T47D (cell line): ENCODE results near the gene KCNQ1.

Experiments
- DNase-seq, 2 experiments: peaks; one replicate each; pipeline versions ENCODE4 v3.0.0 to v3.0.0-alpha.2; 2011 to 2012; ENCODE audit warnings: low read depth in 1 of 2, low spot score in 1 of 2
- JUND ChIP-seq: IDR thresholded peaks from 2 replicates; pipeline ENCODE4 v1.6.1; 2012; ENCODE audit warnings: low read depth
- in situ Hi-C: cut with HindIII; loops from 2 replicates; pipeline ENCODE4 v1.10.0; 2016; ENCODE audit warnings: low sequenced_read_pairs, low pct_unique_long_range_greater_than_20kb

Gene KCNQ1

GRCh38 chr11:2751523-2752203, 306.9 kb downstream of the KCNQ1 start:
- no peak for TF ChIP-seq JUND
- in situ Hi-C loops = no loop called here
- DNase-seq = no peak

- no peak for DNase-seq
- in situ Hi-C loops = no loop called here
These were observed 307.5 kb downstream of the KCNQ1 start for GRCh38 chr11:2752204-2752770.

DNA sequence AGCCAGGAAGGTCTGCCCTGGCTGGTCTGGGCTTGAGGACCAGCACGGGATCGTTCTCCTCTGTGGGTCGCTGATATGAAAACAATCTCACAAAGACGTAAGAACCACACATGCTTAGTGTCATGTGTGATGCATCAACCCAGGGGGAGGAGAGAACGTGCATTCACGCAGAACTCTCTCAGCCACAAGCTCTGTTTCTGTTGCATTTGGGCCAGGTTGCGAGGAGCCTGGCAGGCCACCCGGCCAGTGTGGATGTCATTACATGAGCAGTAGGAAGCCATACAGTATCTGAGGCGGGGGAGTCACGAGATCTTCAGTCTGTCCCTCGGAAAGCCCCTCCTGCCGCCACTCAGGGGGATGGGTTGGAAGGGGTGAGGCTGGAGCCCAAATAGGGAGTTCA, 308.1 kb downstream of the KCNQ1 start:
- TF ChIP-seq JUND = no peak
- in situ Hi-C loops = no loop called here
- no peak for DNase-seq

More at GRCh38 chr11:2752204-2752770, 307.5 kb downstream of the KCNQ1 start:
- no peak for TF ChIP-seq JUND

DNA sequence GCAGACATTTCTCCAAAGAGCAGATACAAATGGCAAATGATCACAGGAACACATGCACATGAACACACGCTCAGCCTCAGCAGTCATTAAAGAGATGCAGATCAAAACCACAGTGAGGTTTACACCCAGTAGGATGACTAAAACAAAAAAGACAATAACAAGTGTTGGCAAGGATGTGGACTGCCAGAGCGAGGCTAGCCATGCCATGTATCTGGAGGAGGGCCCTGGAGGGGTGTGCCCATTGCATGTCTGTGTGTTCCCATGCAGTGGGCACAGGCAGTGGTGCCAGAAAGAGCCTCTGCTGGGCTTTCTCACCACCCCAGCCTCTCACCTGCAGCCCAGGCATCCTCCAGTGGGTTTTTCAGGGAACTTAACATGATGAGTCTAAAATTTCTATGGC, 309.2 kb downstream of the KCNQ1 start:
- no peak for TF ChIP-seq JUND
- DNase-seq = no peak
- in situ Hi-C loops = no loop called here

DNA sequence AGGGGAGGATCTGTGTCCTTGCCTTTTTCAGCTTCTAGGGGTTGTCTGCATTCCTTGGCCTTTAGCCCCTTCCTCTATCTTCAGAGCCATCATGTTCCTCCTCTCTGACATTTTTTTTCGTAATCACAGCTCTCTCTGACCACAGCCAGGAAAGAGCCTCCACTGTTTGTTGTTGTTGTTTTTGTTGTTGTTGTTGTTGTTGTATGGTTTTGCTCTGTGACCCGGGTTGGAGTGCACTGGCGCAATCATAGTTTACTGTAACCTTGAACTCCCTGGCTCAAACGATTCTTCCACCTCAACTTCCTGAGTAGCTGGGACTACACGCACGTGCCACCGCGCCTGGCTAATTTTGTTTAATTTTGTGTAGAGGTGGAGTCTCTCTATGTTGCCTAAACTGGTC, 310.3 kb downstream of the KCNQ1 start:
- TF ChIP-seq JUND = no peak
- DNase-seq = no peak
- in situ Hi-C loops = no loop called here

GRCh38 chr11:2758751-2759150, 313.9 kb downstream of the KCNQ1 start:
- no peak for DNase-seq
- TF ChIP-seq JUND = no peak
- in situ Hi-C loops = no loop called here

DNA sequence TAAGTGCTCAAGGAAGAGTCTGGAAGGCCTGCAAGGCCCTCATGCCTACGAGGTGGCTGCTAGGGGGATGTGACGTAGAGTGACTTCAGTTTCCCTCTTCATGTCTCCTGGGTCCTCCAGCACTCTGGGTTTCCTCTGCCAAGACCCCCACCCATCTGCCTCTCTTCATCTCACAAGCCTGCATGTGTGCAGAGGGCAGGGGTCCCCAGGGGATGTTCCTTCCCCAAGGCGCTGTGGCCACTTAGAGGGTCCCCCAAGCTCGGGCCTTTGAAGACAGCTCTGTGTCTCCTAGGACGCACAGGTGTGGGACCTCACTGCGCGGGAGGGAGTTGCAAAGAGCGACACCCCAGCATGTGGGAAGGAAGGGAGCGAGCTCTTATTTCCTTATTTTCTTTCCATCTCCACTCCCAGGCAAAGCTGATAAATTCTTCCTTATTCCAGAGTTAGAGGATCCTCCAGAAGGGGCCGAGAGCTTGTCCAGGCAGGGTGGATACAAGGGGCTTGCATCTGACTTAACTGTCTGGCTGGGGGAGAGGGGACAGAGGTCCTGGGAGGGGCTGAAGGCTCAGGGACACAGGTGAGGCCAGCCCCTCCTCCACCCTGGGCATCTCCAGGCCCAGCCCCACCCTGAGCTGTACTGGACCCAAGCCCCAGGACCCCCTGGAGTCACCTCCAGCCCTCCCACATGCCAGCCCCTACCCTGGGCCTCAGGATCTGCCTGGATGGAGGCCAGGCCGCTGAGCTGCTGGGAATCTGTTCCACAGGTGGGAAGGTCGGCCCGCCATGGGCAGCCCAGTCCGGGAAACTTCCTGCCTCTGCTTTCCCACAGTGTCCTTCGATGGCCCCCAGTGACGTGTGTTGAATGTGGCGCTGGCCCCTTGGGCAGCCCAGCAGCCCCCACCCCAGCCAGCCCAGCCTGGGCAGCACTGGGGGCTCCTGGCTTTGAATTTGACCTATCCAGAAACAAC, 314.7 kb downstream of the KCNQ1 start:
- in situ Hi-C loops = no loop called here
- DNase-seq = no peak
- TF ChIP-seq JUND = no peak

- no peak for TF ChIP-seq JUND
- DNase-seq = no peak
- in situ Hi-C loops = no loop called here
These were observed 315.5 kb downstream of the KCNQ1 start for GRCh38 chr11:2760196-2760871.

- no peak for TF ChIP-seq JUND
- in situ Hi-C loops = no loop called here
- DNase-seq = no peak
These were observed 316.6 kb downstream of the KCNQ1 start for GRCh38 chr11:2761131-2762030.

- no peak for DNase-seq
- no peak for TF ChIP-seq JUND
- in situ Hi-C loops = no loop called here
These were observed 317.2 kb downstream of the KCNQ1 start for GRCh38 chr11:2762031-2762380.

GRCh38 chr11:2762451-2762850, 317.6 kb downstream of the KCNQ1 start:
- in situ Hi-C loops = no loop called here
- DNase-seq = no peak
- TF ChIP-seq JUND = no peak

GRCh38 chr11:2763984-2764383, 319.2 kb downstream of the KCNQ1 start:
- in situ Hi-C loops = no loop called here
- no peak for DNase-seq
- TF ChIP-seq JUND = no peak
